ENCODE data around the gene IFT122.

Gene IFT122

GRCh38 chr3:129555616-129556357 is 115.8 kb downstream of the IFT122 start:
- no peak for DNase-seq (ENCODE audit: low spot score)
- no peak for FAIRE-seq

- peak; percentile 30 for FAIRE-seq
These were observed 116.3 kb downstream of the IFT122 start for GRCh38 chr3:129556358-129556695.

GRCh38 chr3:129556890-129557547 is 117.0 kb downstream of the IFT122 start:
- DNase-seq (ENCODE audit: low spot score): no peak
- FAIRE-seq: no peak

More at GRCh38 chr3:129556358-129556695, 116.3 kb downstream of the IFT122 start:
- no peak for DNase-seq (ENCODE audit: low spot score)

- FAIRE-seq: no peak
- DNase-seq (ENCODE audit: low spot score): no peak
These were observed 117.5 kb downstream of the IFT122 start for GRCh38 chr3:129557548-129557894.

- no peak for DNase-seq (ENCODE audit: low spot score)
- no peak for FAIRE-seq
These were observed 118.2 kb downstream of the IFT122 start for GRCh38 chr3:129558081-129558771.

- no peak for FAIRE-seq
- peak; percentile 13 for DNase-seq (ENCODE audit: low spot score)
These were observed 118.9 kb downstream of the IFT122 start for GRCh38 chr3:129558772-129559564.

GRCh38 chr3:129559565-129560079 is 119.6 kb downstream of the IFT122 start:
- FAIRE-seq (no peak), DNase-seq (ENCODE audit: low spot score) (no peak)

- no peak for DNase-seq (ENCODE audit: low spot score)
- FAIRE-seq: no peak
These were observed 120.3 kb downstream of the IFT122 start for GRCh38 chr3:129560269-129560787.

- DNase-seq (ENCODE audit: low spot score): no peak
- no peak for FAIRE-seq
These were observed 121.0 kb downstream of the IFT122 start for GRCh38 chr3:129560911-129561594.

- DNase-seq (ENCODE audit: low spot score) (no peak), FAIRE-seq (no peak)
These were observed 121.7 kb downstream of the IFT122 start for GRCh38 chr3:129561619-129562248.

GRCh38 chr3:129562803-129563202 is 122.8 kb downstream of the IFT122 start:
- DNase-seq (ENCODE audit: low spot score) (no peak), FAIRE-seq (no peak)

GRCh38 chr3:129563332-129563731 is 123.3 kb downstream of the IFT122 start:
- no peak for DNase-seq (ENCODE audit: low spot score)
- no peak for FAIRE-seq

- DNase-seq (ENCODE audit: low spot score): no peak
- FAIRE-seq: no peak
These were observed 124.0 kb downstream of the IFT122 start for GRCh38 chr3:129563850-129564535.

- FAIRE-seq (no peak), DNase-seq (ENCODE audit: low spot score) (no peak)
These were observed 125.1 kb downstream of the IFT122 start for GRCh38 chr3:129564981-129565644.

GRCh38 chr3:129565902-129566301 is 125.9 kb downstream of the IFT122 start:
- FAIRE-seq (no peak), DNase-seq (ENCODE audit: low spot score) (no peak)

GRCh38 chr3:129567176-129567705 is 127.2 kb downstream of the IFT122 start:
- no peak for FAIRE-seq

GRCh38 chr3:129567939-129568338 is 127.9 kb downstream of the IFT122 start:
- FAIRE-seq: no peak

More at GRCh38 chr3:129567176-129567705, 127.2 kb downstream of the IFT122 start:
- DNase-seq (ENCODE audit: low spot score): no peak

GRCh38 chr3:129569856-129570255 is 129.8 kb downstream of the IFT122 start:
- no peak for FAIRE-seq
- no peak for DNase-seq (ENCODE audit: low spot score)

More at GRCh38 chr3:129567939-129568338, 127.9 kb downstream of the IFT122 start:
- no peak for DNase-seq (ENCODE audit: low spot score)
